Caco-2 (cell line): Measurements from ENCODE around the gene AMOTL1. TPM values are rescaled to one million over a fixed set of nuclear protein-coding genes. Genes with fewer than 3 reads are reported as not detected.
"Not testable (repeated sequence)": the region's sequence is repeated elsewhere in the genome, so short reads cannot be mapped to it uniquely, and the experiment has no call there.

Source experiments
- BruUV-seq: library from RNA; stranded (reverse); fragments of 400-500 nt; replicated peaks from 2 replicates; lab custom pipeline; 2021; lab: Mats Ljungman, UMichigan
- CTCF ChIA-PET: fragments of 300-600 bp; sonication (Branson Sonifier 250); formaldehyde crosslinking; loops from one replicate; lab custom pipeline; 2022; ENCODE audit warnings: antibody characterized with exemption; lab: Charles Lee
- POLR2A ChIA-PET: fragments of 300-600 bp; sonication (Branson Sonifier 250); formaldehyde crosslinking; loops from one replicate; lab custom pipeline; 2022; ENCODE audit warnings: antibody characterized with exemption; lab: Charles Lee
- DNase-seq, 2 experiments: peaks; one replicate each; pipeline versions ENCODE4 v3.0.0 to v3.0.0-alpha.2; 2020 to 2022
- H3K27me3 ChIP-seq: replicated peaks from 2 replicates; pipeline ENCODE4 v1.6.0; 2011; ENCODE audit warnings: low read length; ENCODE audit not compliant: control insufficient read depth, insufficient read depth
- H3K36me3 ChIP-seq: 2 replicates; pipeline ENCODE4 v1.5.1; 2011; ENCODE audit warnings: low read length; ENCODE audit not compliant: control insufficient read depth, insufficient read depth
- H3K4me1 ChIP-seq: fragments of 250-450 bp; sonication (Bioruptor Pico); 2 replicates; pipeline ENCODE4 v1.5.1; 2020; ENCODE audit warnings: mild to moderate bottlenecking
- H3K4me3 ChIP-seq: 2 replicates; pipeline ENCODE4 v1.5.1; 2011; ENCODE audit warnings: low read depth, mild to moderate bottlenecking, control low read depth, low read length
- H3K9me3 ChIP-seq: fragments of 250-450 bp; sonication (Bioruptor Pico); 2 replicates; pipeline ENCODE4 v1.5.1; 2020; ENCODE audit warnings: mild to moderate bottlenecking, moderate library complexity
- H3K27ac Mint-ChIP-seq: one replicate; pipeline ENCODE4 v1.8.0; 2022; ENCODE audit warnings: mixed read lengths; ENCODE audit not compliant: unreplicated experiment
- H3K27me3 Mint-ChIP-seq: one replicate; pipeline ENCODE4 v1.8.0; 2022; ENCODE audit warnings: mixed read lengths; ENCODE audit not compliant: insufficient read depth, unreplicated experiment
- H3K36me3 Mint-ChIP-seq: one replicate; pipeline ENCODE4 v1.8.0; 2022; ENCODE audit warnings: mild to moderate bottlenecking, mixed read lengths; ENCODE audit not compliant: insufficient read depth, unreplicated experiment
- H3K4me1 Mint-ChIP-seq: one replicate; pipeline ENCODE4 v1.8.0; 2022; ENCODE audit warnings: low read depth, mixed read lengths; ENCODE audit not compliant: unreplicated experiment
- H3K4me3 Mint-ChIP-seq: one replicate; pipeline ENCODE4 v1.8.0; 2022; ENCODE audit warnings: mild to moderate bottlenecking, moderate library complexity, mixed read lengths; ENCODE audit not compliant: unreplicated experiment
- H3K9me3 Mint-ChIP-seq: one replicate; pipeline ENCODE4 v1.8.0; 2022; ENCODE audit warnings: mixed read lengths; ENCODE audit not compliant: unreplicated experiment
- CTCF ChIP-seq, 2 experiments: fragments of 200-600 bp in 1 of 2; IDR thresholded peaks; 1 replicate in 1 of 2; 2 replicates in 1 of 2; pipeline versions ENCODE4 v1.5.1 to v1.8.0; 2011 to 2022; ENCODE audit warnings: antibody characterized with exemption in 1 of 2, control low read depth in 1 of 2, inconsistent platforms in 1 of 2, low read depth in 1 of 2, low read length in 1 of 2, mild to moderate bottlenecking in 1 of 2, moderate library complexity in 1 of 2; ENCODE audit not compliant: insufficient read depth in 1 of 2, severe bottlenecking in 1 of 2, unreplicated experiment in 1 of 2
- intact Hi-C: fragments of 100-400 bp; cut with micrococcal nuclease; formaldehyde crosslinking; loops from one replicate; pipeline ENCODE4 v1.10.0; 2022; ENCODE audit not compliant: unreplicated experiment
- total RNA-seq: library from RNA; stranded (reverse); gene quantifications from 2 replicates; pipeline ENCODE4 v1.2.3, GENCODE V29; 2022

AMOTL1 gene
- total RNA-seq, 1 experiment from 2014 or later: 60.8 TPM

- Histone ChIP-seq H3K27me3 (no peaks in the 10 kb centered on the region), H3K4me3 (no peak overlapping the region), H3K4me1 (no peaks in the 10 kb centered on the region), H3K36me3 (peaks cover 3% of the 10 kb centered on the region; the same call in 1 of the 2 replicates), H3K9me3 (no peaks in the 10 kb centered on the region)
- H3K36me3 Mint-ChIP-seq: peaks cover 64% of the 10 kb centered on the region
- H3K27ac Mint-ChIP-seq: no peak overlapping the region
- H3K4me3 Mint-ChIP-seq: no peak overlapping the region
- H3K27me3 Mint-ChIP-seq: no peaks in the 10 kb centered on the region
- H3K9me3 Mint-ChIP-seq: no peaks in the 10 kb centered on the region
- no TSS peak for BruUV-seq
- H3K4me1 Mint-ChIP-seq: peaks cover 5% of the 10 kb centered on the region
- ChIA-PET CTCF (interaction anchor here (1.8 kb wide), 1 partner anchor 11 kb away, joined by 4 read pairs; no protein-coding TSS in a partner anchor), POLR2A (no interaction called here)
- intact Hi-C loops: no loop called here
- TF ChIP-seq CTCF (IDR thresholded peaks at IDR 0.05; ENCODE audit: insufficient read depth in 1 of 2, low read depth in 1 of 2, low read length in 1 of 2, severe bottlenecking in 1 of 2, unreplicated experiment in 1 of 2): no peak
- DNase-seq: no peak
Observed at GRCh38 chr11:94845622-94846021, 77.5 kb downstream of the AMOTL1 start.

GRCh38 chr11:94849839-94850238 is 81.7 kb downstream of the AMOTL1 start:
- H3K36me3 Mint-ChIP-seq: peaks cover 51% of the 10 kb centered on the region
- no peak for TF ChIP-seq CTCF (IDR thresholded peaks at IDR 0.05; ENCODE audit: insufficient read depth in 1 of 2, low read depth in 1 of 2, low read length in 1 of 2, severe bottlenecking in 1 of 2, unreplicated experiment in 1 of 2)
- DNase-seq: no peak
- Histone ChIP-seq H3K36me3 (peaks cover 6% of the 10 kb centered on the region; the same call in 1 of the 2 replicates), H3K27me3 (no peaks in the 10 kb centered on the region), H3K4me1 (no peaks in the 10 kb centered on the region), H3K9me3 (no peaks in the 10 kb centered on the region), H3K4me3 (no peak overlapping the region)
- H3K9me3 Mint-ChIP-seq: no peaks in the 10 kb centered on the region
- no peak overlapping the region for H3K4me3 Mint-ChIP-seq
- ChIA-PET CTCF (no interaction called here), POLR2A (no interaction called here)
- no peak overlapping the region for H3K27ac Mint-ChIP-seq
- no TSS peak for BruUV-seq
- no peaks in the 10 kb centered on the region for H3K27me3 Mint-ChIP-seq
- intact Hi-C loops: no loop called here
- H3K4me1 Mint-ChIP-seq: peaks cover 5% of the 10 kb centered on the region

GRCh38 chr11:94851864-94852636 is 83.9 kb downstream of the AMOTL1 start:
- Histone ChIP-seq H3K27me3 (no peaks in the 10 kb centered on the region), H3K9me3 (no peaks in the 10 kb centered on the region), H3K36me3 (peaks cover 15% of the 10 kb centered on the region), H3K4me3 (no peak overlapping the region), H3K4me1 (no peaks in the 10 kb centered on the region)
- POLR2A ChIA-PET: no interaction called here
- Mint-ChIP-seq H3K27ac (no peak overlapping the region), H3K27me3 (no peaks in the 10 kb centered on the region), H3K9me3 (no peaks in the 10 kb centered on the region), H3K4me3 (no peak overlapping the region), H3K4me1 (peaks cover under 1% of the 10 kb centered on the region), H3K36me3 (peaks cover 63% of the 10 kb centered on the region)
- TF ChIP-seq CTCF (IDR thresholded peaks at IDR 0.05; ENCODE audit: insufficient read depth in 1 of 2, low read depth in 1 of 2, low read length in 1 of 2, severe bottlenecking in 1 of 2, unreplicated experiment in 1 of 2): no peak
- DNase-seq: no peak
- BruUV-seq: no TSS peak
- CTCF ChIA-PET: interaction anchor here (0.5 kb wide), 1 partner anchor 1401 kb away, joined by 3 read pairs; no protein-coding TSS in a partner anchor
- intact Hi-C loops: no loop called here

- H3K27me3 Mint-ChIP-seq: not testable (repeated sequence)
Observed at GRCh38 chr11:94853288-94853687, 85.1 kb downstream of the AMOTL1 start.

More at GRCh38 chr11:94853288-94853687, 85.1 kb downstream of the AMOTL1 start:
- BruUV-seq, H3K9me3 Mint-ChIP-seq, H3K4me1 ChIP-seq, H3K9me3 ChIP-seq, POLR2A ChIA-PET, H3K4me3 Mint-ChIP-seq, H3K27ac Mint-ChIP-seq, H3K4me1 Mint-ChIP-seq, DNase-seq, H3K27me3 ChIP-seq, H3K4me3 ChIP-seq, intact Hi-C loops: not testable (repeated sequence)
- peaks cover 16% of the 10 kb centered on the region for H3K36me3 ChIP-seq
- CTCF ChIA-PET: interaction anchor here (0.6 kb wide), 1 partner anchor 239 kb away, joined by 3 read pairs; no protein-coding TSS in a partner anchor
- H3K36me3 Mint-ChIP-seq: peaks cover 63% of the 10 kb centered on the region
